Measurements from ENCODE around the gene DLG3.
"Not testable (repeated sequence)": the region's sequence is repeated elsewhere in the genome, so short reads cannot be mapped to it uniquely, and the experiment has no call there.

DNA sequence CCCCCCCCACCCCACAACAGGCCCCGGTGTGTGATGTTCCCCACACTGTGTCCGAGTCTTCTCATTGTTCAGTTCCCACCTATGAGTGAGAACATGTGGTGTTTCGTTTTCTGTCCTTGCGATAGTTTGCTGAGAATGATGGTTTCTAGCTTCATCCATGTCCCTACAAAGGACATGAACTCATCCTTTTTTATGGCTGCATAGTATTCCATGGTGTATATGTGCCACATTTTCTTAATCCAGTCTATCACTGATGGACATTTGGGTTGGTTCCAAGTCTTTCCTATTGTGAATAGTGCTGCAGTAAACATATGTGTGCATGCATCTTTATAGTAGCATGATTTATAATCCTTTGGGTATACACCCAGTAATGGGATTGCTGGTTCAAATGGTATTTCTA, 70.6 kb downstream of the DLG3 start:
- not testable (repeated sequence) for TF ChIP-seq JUND (IDR thresholded peaks at IDR 0.05); TAF1 (conservative IDR thresholded peaks at IDR 0.05); YY1 (IDR thresholded peaks at IDR 0.05); RAD21 (IDR thresholded peaks at IDR 0.05); REST (IDR thresholded peaks at IDR 0.05); EGR1 (IDR thresholded peaks at IDR 0.05; ENCODE audit: low read depth in 2 of 2); SP1 (IDR thresholded peaks at IDR 0.05); HNF4G (IDR thresholded peaks at IDR 0.05)
- TF ChIP-seq, protein P1, sequence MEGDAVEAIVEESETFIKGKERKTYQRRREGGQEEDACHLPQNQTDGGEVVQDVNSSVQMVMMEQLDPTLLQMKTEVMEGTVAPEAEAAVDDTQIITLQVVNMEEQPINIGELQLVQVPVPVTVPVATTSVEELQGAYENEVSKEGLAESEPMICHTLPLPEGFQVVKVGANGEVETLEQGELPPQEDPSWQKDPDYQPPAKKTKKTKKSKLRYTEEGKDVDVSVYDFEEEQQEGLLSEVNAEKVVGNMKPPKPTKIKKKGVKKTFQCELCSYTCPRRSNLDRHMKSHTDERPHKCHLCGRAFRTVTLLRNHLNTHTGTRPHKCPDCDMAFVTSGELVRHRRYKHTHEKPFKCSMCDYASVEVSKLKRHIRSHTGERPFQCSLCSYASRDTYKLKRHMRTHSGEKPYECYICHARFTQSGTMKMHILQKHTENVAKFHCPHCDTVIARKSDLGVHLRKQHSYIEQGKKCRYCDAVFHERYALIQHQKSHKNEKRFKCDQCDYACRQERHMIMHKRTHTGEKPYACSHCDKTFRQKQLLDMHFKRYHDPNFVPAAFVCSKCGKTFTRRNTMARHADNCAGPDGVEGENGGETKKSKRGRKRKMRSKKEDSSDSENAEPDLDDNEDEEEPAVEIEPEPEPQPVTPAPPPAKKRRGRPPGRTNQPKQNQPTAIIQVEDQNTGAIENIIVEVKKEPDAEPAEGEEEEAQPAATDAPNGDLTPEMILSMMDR (IDR thresholded peaks at IDR 0.05; ENCODE audit: low read depth, low read length, missing input control): not testable (repeated sequence)
- TF ChIP-seq, protein P2, sequence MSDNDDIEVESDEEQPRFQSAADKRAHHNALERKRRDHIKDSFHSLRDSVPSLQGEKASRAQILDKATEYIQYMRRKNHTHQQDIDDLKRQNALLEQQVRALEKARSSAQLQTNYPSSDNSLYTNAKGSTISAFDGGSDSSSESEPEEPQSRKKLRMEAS (IDR thresholded peaks at IDR 0.05): not testable (repeated sequence)
- TF ChIP-seq, protein P3, sequence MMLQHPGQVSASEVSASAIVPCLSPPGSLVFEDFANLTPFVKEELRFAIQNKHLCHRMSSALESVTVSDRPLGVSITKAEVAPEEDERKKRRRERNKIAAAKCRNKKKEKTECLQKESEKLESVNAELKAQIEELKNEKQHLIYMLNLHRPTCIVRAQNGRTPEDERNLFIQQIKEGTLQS (IDR thresholded peaks at IDR 0.05): not testable (repeated sequence)
